ENCODE measurements around the gene BUB3.

- TF ChIP-seq CTCF (conservative IDR thresholded peaks at IDR 0.05) = no peak
- no peak for TF ChIP-seq ZFX (IDR thresholded peaks at IDR 0.05)
Measured at GRCh38 chr10:123149568-123150270, 4.5 kb upstream of the BUB3 start.

Measured in C4-2B (cell line).